HG02852 (cell line): ENCODE measurements around the gene OXA1L.
A peak's percentile ranks its signal among the peaks of the same experiment; 100 is the strongest.
"Not testable (repeated sequence)": the region's sequence is repeated elsewhere in the genome, so short reads cannot be mapped to it uniquely, and the experiment has no call there.

Source experiments
- ATAC-seq: cut with Tn5 transposase; IDR thresholded peaks from one replicate; pipeline ENCODE4 v1.9.1; 2021; ENCODE audit warnings: mild to moderate bottlenecking, moderate library complexity; ENCODE audit not compliant: unreplicated experiment

OXA1L gene

GRCh38 chr14:22797017-22797917 lies 30.8 kb downstream of the OXA1L start:
- ATAC-seq = no peak

GRCh38 chr14:22798528-22798927 lies 32.0 kb downstream of the OXA1L start:
- no peak for ATAC-seq

- no peak for ATAC-seq
Measured at GRCh38 chr14:22800346-22800745, 33.9 kb downstream of the OXA1L start.

DNA sequence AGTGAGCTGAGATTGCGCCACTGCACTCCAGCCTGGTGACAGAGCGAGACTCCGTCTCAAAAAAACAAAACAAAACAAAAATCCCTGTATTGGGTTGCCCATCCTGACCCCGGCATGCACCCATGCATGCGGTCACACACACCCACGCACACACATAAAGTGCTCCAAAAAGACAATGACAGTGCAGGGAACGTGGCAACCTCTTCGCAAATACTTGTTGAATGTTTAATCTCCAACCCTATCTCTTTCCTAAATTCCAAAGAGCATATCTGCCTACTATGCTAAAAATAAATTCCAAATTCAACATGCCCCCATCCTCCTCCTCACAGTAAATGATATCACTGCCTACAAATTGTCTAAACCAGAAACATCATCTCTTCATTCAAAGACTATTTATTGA lies 35.2 kb downstream of the OXA1L start:
- no peak for ATAC-seq

- ATAC-seq = peak; percentile 65
Measured at GRCh38 chr14:22802860-22803686, 36.6 kb downstream of the OXA1L start.

GRCh38 chr14:22803687-22803974 lies 37.1 kb downstream of the OXA1L start:
- peak; percentile 58 for ATAC-seq

DNA sequence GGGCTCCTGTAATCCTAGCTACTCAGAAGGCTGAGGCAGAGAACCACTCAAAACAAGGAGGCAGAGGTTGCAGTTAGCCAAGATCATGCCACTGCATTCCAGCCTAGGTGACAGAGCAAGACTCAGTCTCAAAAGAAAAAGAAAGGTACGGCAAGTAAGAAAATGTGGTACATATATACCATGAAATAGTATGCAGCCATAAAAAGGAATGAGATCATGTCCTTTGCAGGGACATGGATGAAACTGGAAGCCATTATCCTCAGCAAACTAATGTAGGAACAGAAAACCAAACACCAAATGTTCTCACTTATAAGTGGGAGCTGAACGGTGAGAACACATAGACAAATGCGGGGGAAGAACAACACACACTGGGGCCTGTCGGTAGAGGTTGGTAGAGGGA lies 38.7 kb downstream of the OXA1L start:
- ATAC-seq = not testable (repeated sequence)

GRCh38 chr14:22807432-22808087 lies 41.1 kb downstream of the OXA1L start:
- no peak for ATAC-seq

DNA sequence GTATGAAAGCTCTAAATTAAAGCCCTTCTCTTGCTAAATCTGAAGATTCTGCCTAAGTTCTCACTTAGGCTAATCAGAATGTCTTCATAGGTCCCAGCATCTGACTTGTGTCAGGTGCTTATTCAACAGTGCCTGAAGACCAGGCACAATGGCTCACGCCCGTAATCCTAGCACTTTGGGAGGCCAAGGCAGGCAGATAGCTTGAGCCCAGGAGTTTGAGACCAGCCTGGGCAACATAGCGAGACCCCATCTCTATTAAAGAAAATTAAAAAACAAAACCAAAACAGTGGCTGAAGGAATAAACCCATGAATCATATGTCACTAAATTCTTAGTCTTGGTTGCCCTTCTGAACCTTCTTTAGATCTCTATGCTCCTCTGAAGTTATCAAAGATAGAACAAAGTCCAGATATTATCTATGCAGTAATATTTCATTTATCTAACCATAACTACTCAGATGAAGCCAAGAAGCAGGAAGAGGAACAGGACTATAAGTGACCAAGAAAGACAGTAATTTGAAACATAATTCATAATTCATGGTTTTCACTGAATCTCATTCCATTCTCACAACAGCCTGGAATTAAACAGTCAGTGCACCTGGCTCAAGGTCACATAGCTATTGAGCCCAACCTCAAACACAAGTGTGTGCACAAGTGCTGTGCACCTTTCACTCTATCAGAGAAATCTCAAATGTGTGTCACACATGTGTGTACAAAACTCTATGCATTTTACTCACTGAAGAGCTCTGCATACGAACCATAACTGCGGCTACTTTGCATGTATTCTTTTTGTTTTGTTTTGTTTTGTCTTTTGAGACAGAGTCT lies 42.1 kb downstream of the OXA1L start:
- ATAC-seq = no peak

- ATAC-seq = no peak
Measured at GRCh38 chr14:22811722-22812121, 45.2 kb downstream of the OXA1L start.

- ATAC-seq = no peak
Measured at GRCh38 chr14:22812744-22813143, 46.3 kb downstream of the OXA1L start.

- no peak for ATAC-seq
Measured at GRCh38 chr14:22813145-22813544, 46.7 kb downstream of the OXA1L start.

DNA sequence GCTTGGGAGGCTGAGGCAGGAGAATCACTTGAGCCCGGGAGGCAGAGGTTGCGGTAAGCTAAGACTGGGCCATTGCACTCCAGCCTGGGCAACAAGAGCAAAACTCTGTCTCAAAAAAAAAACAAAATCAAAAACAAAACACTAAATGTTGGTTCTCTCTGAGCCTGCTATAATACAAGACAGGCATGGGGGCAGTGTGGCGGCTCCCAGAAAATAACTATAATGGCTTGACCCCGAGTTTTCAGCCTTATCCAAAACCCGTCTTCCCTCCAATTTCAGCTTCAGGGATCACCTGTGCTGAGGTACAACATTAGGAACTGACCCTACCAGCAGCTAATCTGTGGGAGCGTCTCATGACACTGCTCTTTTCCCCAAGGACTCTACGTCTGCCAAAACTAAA lies 47.9 kb downstream of the OXA1L start:
- ATAC-seq = no peak

DNA sequence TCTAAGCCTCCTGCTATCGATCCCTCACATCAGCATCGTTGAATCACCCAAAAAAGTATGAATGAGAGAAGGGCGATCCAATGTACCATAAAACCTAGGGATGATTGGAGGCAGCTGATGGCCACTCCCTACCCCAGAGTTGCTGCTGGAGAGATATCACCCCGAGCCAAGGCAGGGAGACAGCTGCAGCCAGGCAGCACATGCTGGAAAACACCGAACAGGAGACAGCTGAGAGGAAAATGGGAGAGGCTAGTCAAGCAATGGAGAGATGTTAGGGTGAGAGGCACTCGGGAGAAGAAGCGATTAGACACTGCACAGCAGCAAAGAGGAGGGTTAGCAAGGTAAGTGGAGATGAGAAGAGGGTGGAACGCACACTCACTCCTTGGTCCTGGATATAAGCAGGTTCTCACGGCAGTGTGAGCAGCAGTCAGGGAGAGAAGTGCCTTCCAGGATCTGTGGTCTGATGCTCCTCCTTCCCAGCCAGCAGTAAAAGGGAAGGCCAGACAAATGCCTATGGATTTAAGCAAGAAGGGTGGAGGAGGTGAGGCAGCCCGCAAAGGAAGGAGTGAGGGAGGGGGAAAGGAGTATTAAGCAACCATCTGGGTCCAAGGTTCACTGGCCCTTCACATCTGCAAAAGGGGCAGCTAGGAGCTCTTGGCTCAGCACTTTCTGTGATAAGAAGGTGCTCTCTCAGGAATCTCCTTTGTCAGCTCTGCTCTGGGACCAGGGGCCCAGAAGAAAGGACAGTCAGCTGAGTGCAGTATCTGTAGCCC lies 48.6 kb downstream of the OXA1L start, which contains the start of gene SLC7A7:
Gene SLC7A7 (minus strand): TSS at position 495 of the 773 bp plus-strand sequence. CDS start 2,037 bp downstream, outside the sequence.
- ATAC-seq = peak; percentile 18

- ATAC-seq = peak; percentile 43
Measured at GRCh38 chr14:22819151-22819988, 52.9 kb downstream of the OXA1L start.

DNA sequence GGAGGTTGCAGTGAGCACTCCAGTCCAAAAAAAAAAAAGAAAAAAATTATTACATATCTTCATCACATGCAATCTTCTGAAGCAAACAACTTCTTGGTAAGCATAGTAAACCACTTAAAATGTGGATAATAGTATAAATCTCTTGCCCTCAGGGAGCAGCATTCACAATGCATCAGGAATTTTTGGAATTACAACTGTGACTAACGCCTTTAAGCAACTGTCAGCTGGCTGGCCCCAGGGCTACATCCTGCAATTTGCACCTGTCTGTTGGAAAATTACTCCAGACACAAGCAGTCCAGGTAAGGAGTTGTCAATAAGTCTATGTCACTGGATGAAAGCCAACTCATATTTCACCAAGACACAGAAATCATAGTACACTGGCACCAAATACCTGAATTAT lies 54.2 kb downstream of the OXA1L start:
- no peak for ATAC-seq

- ATAC-seq = no peak
Measured at GRCh38 chr14:22821193-22822015, 54.9 kb downstream of the OXA1L start.

DNA sequence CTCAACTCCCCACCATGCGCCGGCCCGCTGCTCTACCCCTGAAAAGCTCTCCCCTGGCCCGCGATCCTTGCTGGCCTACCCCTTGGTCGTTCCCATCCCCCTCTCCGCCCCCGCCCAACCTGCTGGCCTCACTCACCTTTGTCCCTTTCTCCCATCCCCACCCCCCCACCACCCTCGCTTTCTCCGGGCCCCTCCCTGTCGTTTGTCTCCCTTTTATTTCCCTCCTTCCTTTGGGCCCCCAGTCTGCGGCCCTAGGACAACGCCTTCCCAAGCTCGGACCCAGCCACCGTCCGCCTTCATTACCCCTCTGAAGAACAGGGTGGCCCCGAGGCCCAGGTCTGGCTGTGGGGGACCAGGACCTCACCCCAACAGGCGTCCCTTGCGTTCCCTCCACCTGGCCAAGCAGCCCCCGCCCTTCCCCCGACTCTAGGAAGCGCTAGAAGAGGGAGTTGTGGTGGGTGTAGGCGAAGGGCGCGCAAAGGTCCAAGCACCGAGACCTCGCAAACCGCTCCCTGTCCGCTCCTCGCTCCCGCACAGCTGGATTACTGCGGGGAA lies 55.6 kb downstream of the OXA1L start:
- ATAC-seq = no peak
